ENCODE data around the gene NHLH1. TPM values are rescaled to one million over a fixed set of nuclear protein-coding genes. Genes with fewer than 3 reads are reported as not detected.

NHLH1 gene
- total RNA-seq, 1 experiment from 2014 or later: 0.12 TPM

- no peak for TF ChIP-seq CTCF (IDR thresholded peaks at IDR 0.05; ENCODE audit: unreplicated experiment)
- intact Hi-C loops (cut with micrococcal nuclease): no loop called here
- BruUV-seq (replicated peaks): no TSS peak
- Mint-ChIP-seq H3K36me3 (ENCODE audit: insufficient read depth, unreplicated experiment) (peaks cover 94% of the 10 kb centered on the region), H3K4me1 (ENCODE audit: insufficient read depth, unreplicated experiment) (no peaks in the 10 kb centered on the region), H3K9me3 (ENCODE audit: unreplicated experiment) (no peaks in the 10 kb centered on the region), H3K27me3 (ENCODE audit: insufficient read depth, unreplicated experiment) (no peaks in the 10 kb centered on the region), H3K4me3 (ENCODE audit: unreplicated experiment) (no peak overlapping the region), H3K27ac (ENCODE audit: low read depth, unreplicated experiment) (no peak overlapping the region)
- ChIA-PET CTCF (interaction anchor here (0.5 to 5.4 kb wide), 3 partner anchors 10 to 35 kb away, joined by 3 to 46 read pairs (median 5); no protein-coding TSS in a partner anchor), POLR2A (interaction anchor here (1.0 kb wide), 1 partner anchor 15 kb away, joined by 4 read pairs; no protein-coding TSS in a partner anchor)
- DNase-seq (ENCODE audit: unreplicated experiment): no peak
Observed at GRCh38 chr1:160326418-160326817, 40.5 kb upstream of the NHLH1 start.

GRCh38 chr1:160328184-160328583 lies 38.7 kb upstream of the NHLH1 start:
- CTCF ChIA-PET: interaction anchor here (0.8 to 5.4 kb wide), 7 partner anchors 12 to 76 kb away, joined by 3 to 46 read pairs (median 4); no protein-coding TSS in a partner anchor
- TF ChIP-seq CTCF (IDR thresholded peaks at IDR 0.05; ENCODE audit: unreplicated experiment): no peak

GRCh38 chr1:160330119-160330518 lies 36.8 kb upstream of the NHLH1 start:
- POLR2A ChIA-PET: interaction anchor here (0.7 to 1.5 kb wide), 2 partner anchors 12 to 67 kb away, joined by 4 read pairs; partner anchors contain the start of gene DCAF8
- no peak for TF ChIP-seq CTCF (IDR thresholded peaks at IDR 0.05; ENCODE audit: unreplicated experiment)
- CTCF ChIA-PET: interaction anchor here (0.6 to 5.4 kb wide), 8 partner anchors 12 to 85 kb away, joined by 3 to 46 read pairs (median 3); no protein-coding TSS in a partner anchor
- DNase-seq (ENCODE audit: unreplicated experiment): no peak
- H3K36me3 Mint-ChIP-seq (ENCODE audit: insufficient read depth, unreplicated experiment): peaks cover 95% of the 10 kb centered on the region
- no peaks in the 10 kb centered on the region for H3K9me3 Mint-ChIP-seq (ENCODE audit: unreplicated experiment)
- intact Hi-C loops (cut with micrococcal nuclease): no loop called here
- no TSS peak for BruUV-seq (replicated peaks)
- H3K27ac Mint-ChIP-seq (ENCODE audit: low read depth, unreplicated experiment): no peak overlapping the region
- H3K27me3 Mint-ChIP-seq (ENCODE audit: insufficient read depth, unreplicated experiment): no peaks in the 10 kb centered on the region
- H3K4me3 Mint-ChIP-seq (ENCODE audit: unreplicated experiment): no peak overlapping the region
- no peaks in the 10 kb centered on the region for H3K4me1 Mint-ChIP-seq (ENCODE audit: insufficient read depth, unreplicated experiment)

More at GRCh38 chr1:160328184-160328583, 38.7 kb upstream of the NHLH1 start:
- Mint-ChIP-seq H3K9me3 (ENCODE audit: unreplicated experiment) (no peaks in the 10 kb centered on the region), H3K4me3 (ENCODE audit: unreplicated experiment) (no peak overlapping the region), H3K27me3 (ENCODE audit: insufficient read depth, unreplicated experiment) (no peaks in the 10 kb centered on the region), H3K27ac (ENCODE audit: low read depth, unreplicated experiment) (no peak overlapping the region), H3K36me3 (ENCODE audit: insufficient read depth, unreplicated experiment) (peaks cover 96% of the 10 kb centered on the region), H3K4me1 (ENCODE audit: insufficient read depth, unreplicated experiment) (no peaks in the 10 kb centered on the region)
- no peak for DNase-seq (ENCODE audit: unreplicated experiment)
- intact Hi-C loops (cut with micrococcal nuclease): no loop called here
- POLR2A ChIA-PET: interaction anchor here (0.8 to 1.3 kb wide), 4 partner anchors 11 to 22 kb away, joined by 3 to 4 read pairs (median 4); partner anchors contain the start of genes COPA and NCSTN
- no TSS peak for BruUV-seq (replicated peaks)

- Mint-ChIP-seq H3K9me3 (ENCODE audit: unreplicated experiment) (no peaks in the 10 kb centered on the region), H3K27me3 (ENCODE audit: insufficient read depth, unreplicated experiment) (no peaks in the 10 kb centered on the region), H3K4me1 (ENCODE audit: insufficient read depth, unreplicated experiment) (no peaks in the 10 kb centered on the region), H3K27ac (ENCODE audit: low read depth, unreplicated experiment) (no peak overlapping the region), H3K4me3 (ENCODE audit: unreplicated experiment) (no peak overlapping the region), H3K36me3 (ENCODE audit: insufficient read depth, unreplicated experiment) (peaks cover 95% of the 10 kb centered on the region)
- TF ChIP-seq CTCF (IDR thresholded peaks at IDR 0.05; ENCODE audit: unreplicated experiment): no peak
- intact Hi-C loops (cut with micrococcal nuclease): no loop called here
- no peak for DNase-seq (ENCODE audit: unreplicated experiment)
- ChIA-PET CTCF (interaction anchor here (0.5 to 4.5 kb wide), 14 partner anchors 8 to 675 kb away, joined by 3 to 40 read pairs (median 4); partner anchors contain the start of gene NCSTN), POLR2A (interaction anchor here (0.6 to 3.2 kb wide), 4 partner anchors 11 to 662 kb away, joined by 3 to 13 read pairs (median 4); partner anchors contain the start of genes COPA, NCSTN and PEX19)
- BruUV-seq (replicated peaks): no TSS peak
Observed at GRCh38 chr1:160332516-160332915, 34.4 kb upstream of the NHLH1 start.

Measured in MCF 10A (cell line).